Measurements from ENCODE around the gene FAM168A.

DNA sequence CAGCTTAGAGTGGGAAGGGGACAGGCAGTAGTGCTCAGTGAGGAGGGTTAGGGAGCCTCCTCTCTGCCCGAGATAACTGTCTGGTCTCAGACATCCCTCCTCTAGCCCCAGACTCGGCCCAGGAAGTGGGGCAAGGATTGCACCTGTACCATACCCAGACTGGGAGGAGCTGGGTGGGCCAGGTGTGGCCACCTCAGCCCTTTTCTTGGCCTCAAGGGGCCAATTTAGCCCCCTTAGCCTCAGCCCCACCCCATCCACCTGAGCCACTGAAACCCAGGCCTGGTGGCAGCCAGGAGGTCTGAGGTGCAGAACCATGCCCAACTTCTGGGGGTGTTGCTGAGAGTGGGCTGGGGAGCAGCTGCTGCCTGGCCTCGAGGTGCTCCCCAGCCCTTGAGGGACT is 215.2 kb downstream of the FAM168A start:
- TF ChIP-seq, protein P1, sequence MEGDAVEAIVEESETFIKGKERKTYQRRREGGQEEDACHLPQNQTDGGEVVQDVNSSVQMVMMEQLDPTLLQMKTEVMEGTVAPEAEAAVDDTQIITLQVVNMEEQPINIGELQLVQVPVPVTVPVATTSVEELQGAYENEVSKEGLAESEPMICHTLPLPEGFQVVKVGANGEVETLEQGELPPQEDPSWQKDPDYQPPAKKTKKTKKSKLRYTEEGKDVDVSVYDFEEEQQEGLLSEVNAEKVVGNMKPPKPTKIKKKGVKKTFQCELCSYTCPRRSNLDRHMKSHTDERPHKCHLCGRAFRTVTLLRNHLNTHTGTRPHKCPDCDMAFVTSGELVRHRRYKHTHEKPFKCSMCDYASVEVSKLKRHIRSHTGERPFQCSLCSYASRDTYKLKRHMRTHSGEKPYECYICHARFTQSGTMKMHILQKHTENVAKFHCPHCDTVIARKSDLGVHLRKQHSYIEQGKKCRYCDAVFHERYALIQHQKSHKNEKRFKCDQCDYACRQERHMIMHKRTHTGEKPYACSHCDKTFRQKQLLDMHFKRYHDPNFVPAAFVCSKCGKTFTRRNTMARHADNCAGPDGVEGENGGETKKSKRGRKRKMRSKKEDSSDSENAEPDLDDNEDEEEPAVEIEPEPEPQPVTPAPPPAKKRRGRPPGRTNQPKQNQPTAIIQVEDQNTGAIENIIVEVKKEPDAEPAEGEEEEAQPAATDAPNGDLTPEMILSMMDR (IDR thresholded peaks at IDR 0.05; ENCODE audit: insufficient read depth, low read length, poor library complexity, severe bottlenecking), result no peak
- no peak for TF ChIP-seq EZH2phosphoT487 (conservative IDR thresholded peaks at IDR 0.05; ENCODE audit: low read length)
